Neural crest cell (in vitro differentiated cells): ENCODE measurements around the gene POLR1A. TPM values are rescaled to one million over a fixed set of nuclear protein-coding genes. Genes with fewer than 3 reads are reported as not detected.

ENCODE experiments used
- DNase-seq: peaks from one replicate; pipeline ENCODE4 v3.0.0; 2021; ENCODE audit warnings: low read depth, mixed read lengths, low spot score
- H3K27ac Mint-ChIP-seq: one replicate; pipeline ENCODE4 v1.8.0; 2021; ENCODE audit warnings: mild to moderate bottlenecking, mixed read lengths; ENCODE audit not compliant: unreplicated experiment
- H3K27me3 Mint-ChIP-seq: 2 replicates; pipeline ENCODE4 v1.8.0; 2021; ENCODE audit warnings: low read depth, mild to moderate bottlenecking, mixed read lengths
- H3K36me3 Mint-ChIP-seq: 2 replicates; pipeline ENCODE4 v1.8.0; 2021; ENCODE audit warnings: low read depth, mild to moderate bottlenecking, mixed read lengths
- H3K4me1 Mint-ChIP-seq: 2 replicates; pipeline ENCODE4 v1.8.0; 2021; ENCODE audit warnings: mixed read lengths
- H3K4me3 Mint-ChIP-seq: one replicate; pipeline ENCODE4 v1.8.0; 2021; ENCODE audit warnings: mild to moderate bottlenecking, mixed read lengths
- H3K9me3 Mint-ChIP-seq: 2 replicates; pipeline ENCODE4 v1.8.0; 2021; ENCODE audit warnings: mixed read lengths
- CTCF ChIP-seq: fragments of 200-600 bp; sonication (generic); conservative IDR thresholded peaks from 2 replicates; pipeline ENCODE4 v1.5.0; 2021; ENCODE audit warnings: antibody characterized with exemption, mild to moderate bottlenecking
- total RNA-seq: library from RNA; stranded (reverse); gene quantifications from 2 replicates; pipeline ENCODE4 v1.2.1, GENCODE V29; 2021

POLR1A gene
- total RNA-seq, 1 donor from 2014 or later = 67.8 TPM

- TF ChIP-seq CTCF = no peak
- DNase-seq = no peak
- Mint-ChIP-seq H3K27me3 (no peaks in the 10 kb centered on the region), H3K27ac (no peak overlapping the region), H3K4me3 (no peak overlapping the region), H3K4me1 (peaks cover 25% of the 10 kb centered on the region), H3K36me3 (peaks cover 18% of the 10 kb centered on the region), H3K9me3 (no peaks in the 10 kb centered on the region)
Measured at GRCh38 chr2:86039963-86040655, 65.6 kb downstream of the POLR1A start.

GRCh38 chr2:86039178-86039962 lies 66.3 kb downstream of the POLR1A start:
- Mint-ChIP-seq H3K4me1 (peaks cover 25% of the 10 kb centered on the region), H3K36me3 (peaks cover 18% of the 10 kb centered on the region), H3K27ac (no peak overlapping the region), H3K4me3 (no peak overlapping the region), H3K9me3 (no peaks in the 10 kb centered on the region), H3K27me3 (no peaks in the 10 kb centered on the region)
- no peak for TF ChIP-seq CTCF
- DNase-seq = no peak

GRCh38 chr2:86038291-86039081 lies 67.2 kb downstream of the POLR1A start:
- H3K27ac Mint-ChIP-seq = no peak overlapping the region
- H3K4me3 Mint-ChIP-seq = no peak overlapping the region
- H3K36me3 Mint-ChIP-seq = peaks cover 20% of the 10 kb centered on the region

GRCh38 chr2:86037795-86038192 lies 67.9 kb downstream of the POLR1A start:
- peaks cover 25% of the 10 kb centered on the region for H3K4me1 Mint-ChIP-seq
- no peak overlapping the region for H3K4me3 Mint-ChIP-seq
- H3K36me3 Mint-ChIP-seq = peaks cover 16% of the 10 kb centered on the region
- no peaks in the 10 kb centered on the region for H3K27me3 Mint-ChIP-seq
- H3K27ac Mint-ChIP-seq = no peak overlapping the region
- no peak for TF ChIP-seq CTCF
- no peak for DNase-seq
- no peaks in the 10 kb centered on the region for H3K9me3 Mint-ChIP-seq

More at GRCh38 chr2:86038291-86039081, 67.2 kb downstream of the POLR1A start:
- TF ChIP-seq CTCF = no peak
- Mint-ChIP-seq H3K27me3 (no peaks in the 10 kb centered on the region), H3K4me1 (peaks cover 25% of the 10 kb centered on the region), H3K9me3 (no peaks in the 10 kb centered on the region)
- DNase-seq = no peak

- no peaks in the 10 kb centered on the region for H3K9me3 Mint-ChIP-seq
- peak overlapping the region; percentile 87 for H3K27ac Mint-ChIP-seq
- no peak overlapping the region for H3K4me3 Mint-ChIP-seq
- H3K36me3 Mint-ChIP-seq = peaks cover 16% of the 10 kb centered on the region
- H3K27me3 Mint-ChIP-seq = no peaks in the 10 kb centered on the region
- DNase-seq = no peak
- no peak for TF ChIP-seq CTCF
- peaks cover 25% of the 10 kb centered on the region for H3K4me1 Mint-ChIP-seq
Measured at GRCh38 chr2:86037141-86037794, 68.4 kb downstream of the POLR1A start.
